GM21381 (cell line): Measurements from ENCODE around the gene TDRD7.

Experiments used
- ATAC-seq: cut with Tn5 transposase; IDR thresholded peaks from one replicate; pipeline ENCODE4 v1.9.1; 2021; ENCODE audit warnings: mild to moderate bottlenecking, moderate library complexity; ENCODE audit not compliant: unreplicated experiment

Gene TDRD7

DNA sequence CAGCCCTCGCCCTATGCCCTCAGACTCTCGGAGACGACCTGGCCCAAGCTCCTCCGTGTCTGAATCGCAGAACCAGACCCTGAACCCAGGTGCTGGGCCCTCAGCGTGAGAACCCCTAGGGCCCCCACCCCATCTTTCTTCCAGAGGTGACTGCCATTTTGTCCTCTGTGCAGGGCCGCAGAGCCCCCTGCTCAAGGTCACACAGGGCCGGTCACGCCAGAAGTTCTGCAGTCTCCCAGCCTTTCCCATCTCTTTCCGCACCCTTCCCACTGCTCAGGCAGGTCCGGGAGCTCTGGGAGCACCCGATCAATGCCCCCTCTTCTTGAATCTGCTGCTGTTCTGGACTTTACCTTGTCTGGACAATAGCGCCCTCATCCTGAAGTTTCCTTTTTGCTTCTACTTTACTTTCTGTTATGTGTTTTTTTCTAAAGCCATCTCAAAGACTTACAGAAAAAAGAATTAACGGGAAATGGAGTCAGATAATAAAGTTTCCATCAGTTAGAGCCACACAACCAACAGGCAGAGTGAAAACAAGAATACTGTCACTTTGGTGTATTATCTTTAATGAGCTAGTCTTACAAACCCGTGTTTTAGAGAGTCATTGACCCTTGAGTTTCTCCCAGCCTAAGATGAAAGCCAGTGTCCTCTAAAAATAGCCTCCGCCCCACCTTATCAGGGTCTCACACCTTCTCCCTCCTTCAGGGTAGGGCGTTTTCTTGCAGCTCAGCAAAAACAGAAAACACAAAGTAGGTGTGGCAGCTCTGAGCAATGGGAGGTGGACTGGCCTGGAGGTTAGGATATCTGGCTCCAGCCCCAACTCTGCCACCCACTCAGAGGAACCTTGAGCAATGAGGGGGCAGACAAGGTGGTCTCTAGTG is 91.3 kb downstream of the TDRD7 start:
- ATAC-seq: no peak

DNA sequence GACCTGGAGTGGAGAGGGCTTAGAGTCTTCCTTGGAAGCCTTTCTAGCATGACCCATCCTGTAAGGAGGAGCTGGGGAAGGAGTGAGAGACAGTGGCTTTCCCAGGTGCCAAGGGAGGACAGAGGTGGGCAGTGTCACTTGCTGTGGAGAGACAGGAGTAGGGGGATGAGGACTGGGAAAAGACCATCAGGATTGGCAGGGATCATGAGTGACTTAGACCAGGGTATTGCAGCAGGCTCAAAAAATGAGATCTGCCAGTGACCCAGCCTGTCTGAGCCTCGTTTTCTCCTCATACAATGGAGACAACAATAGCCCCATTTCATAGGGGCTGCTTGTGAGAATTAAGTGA is 91.9 kb downstream of the TDRD7 start:
- ATAC-seq: no peak

DNA sequence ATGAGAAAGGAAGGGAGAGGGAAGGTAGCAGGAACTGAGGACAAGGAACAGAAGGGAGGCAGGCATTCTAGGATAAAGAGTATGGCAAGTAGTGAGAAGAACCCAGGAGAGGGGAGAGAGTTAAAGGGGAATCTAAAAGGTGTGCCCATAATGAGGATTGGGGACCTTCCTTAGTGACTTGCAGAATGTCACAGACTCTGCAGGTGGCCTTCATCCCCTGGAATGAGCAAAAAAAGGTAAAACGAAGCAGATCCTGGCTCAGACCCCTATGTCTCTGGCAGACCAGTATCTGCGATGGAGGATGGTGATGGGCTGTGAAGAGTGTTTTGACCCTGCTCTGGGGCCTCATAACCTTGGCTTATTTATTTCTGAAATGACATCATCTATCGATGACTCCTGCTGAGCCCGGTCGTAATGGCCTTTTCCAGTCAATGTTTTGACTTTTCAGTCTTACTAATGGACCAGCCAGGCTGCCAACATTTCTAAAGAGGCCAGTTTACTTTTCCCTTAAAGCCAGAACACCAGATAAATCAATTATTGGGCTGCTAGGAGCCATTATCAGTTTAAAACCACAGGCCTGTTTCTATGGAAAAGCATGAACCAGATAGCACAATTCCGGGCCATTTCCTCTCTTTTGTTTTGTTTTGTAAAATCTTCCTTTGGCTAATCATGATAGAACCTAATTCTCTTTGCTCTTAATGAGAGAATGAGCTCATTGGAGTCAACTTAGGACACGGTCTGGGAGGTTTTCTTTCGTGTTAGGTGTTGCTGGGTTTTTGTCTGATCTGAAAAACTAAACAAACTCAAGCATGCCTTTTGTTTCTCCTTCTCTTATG is 92.7 kb downstream of the TDRD7 start:
- no peak for ATAC-seq

DNA sequence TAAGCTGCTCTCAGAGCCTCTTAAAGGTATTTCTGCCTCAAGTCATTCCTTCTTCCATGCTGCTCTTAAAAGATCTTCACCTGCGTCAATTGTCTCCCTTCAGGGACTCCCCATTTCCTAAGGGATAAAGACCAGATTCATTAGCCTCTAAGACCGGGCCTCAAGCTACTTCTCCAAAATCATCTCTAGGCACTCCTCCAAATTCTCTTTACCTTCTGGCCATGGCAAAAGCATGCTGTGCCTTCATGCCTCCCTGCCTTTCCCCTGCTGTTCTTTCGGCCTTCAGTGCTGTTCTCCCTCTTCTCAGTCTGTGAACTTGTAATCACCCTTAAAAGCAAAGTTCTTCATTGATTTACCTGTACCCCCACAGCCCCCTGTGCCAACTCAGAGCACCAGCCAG is 93.9 kb downstream of the TDRD7 start:
- ATAC-seq: no peak

DNA sequence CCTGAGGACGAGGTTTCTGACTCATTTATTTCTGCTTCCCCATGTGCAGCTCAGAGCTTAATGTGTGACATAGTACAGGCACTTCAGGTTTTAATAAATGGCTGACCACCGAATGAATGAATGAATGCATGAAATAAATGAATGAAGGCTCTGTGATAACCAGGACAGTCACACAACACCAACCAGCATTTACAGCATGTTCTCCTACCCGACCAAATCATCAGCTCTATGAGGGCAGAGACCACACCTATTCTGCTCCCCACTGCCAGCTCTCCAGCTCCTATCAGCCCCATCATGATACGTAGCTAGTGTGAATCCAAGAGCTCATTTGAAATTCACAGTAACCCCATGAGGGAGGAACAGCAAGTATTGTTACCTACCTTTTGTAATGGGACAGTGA is 94.4 kb downstream of the TDRD7 start:
- ATAC-seq: no peak

DNA sequence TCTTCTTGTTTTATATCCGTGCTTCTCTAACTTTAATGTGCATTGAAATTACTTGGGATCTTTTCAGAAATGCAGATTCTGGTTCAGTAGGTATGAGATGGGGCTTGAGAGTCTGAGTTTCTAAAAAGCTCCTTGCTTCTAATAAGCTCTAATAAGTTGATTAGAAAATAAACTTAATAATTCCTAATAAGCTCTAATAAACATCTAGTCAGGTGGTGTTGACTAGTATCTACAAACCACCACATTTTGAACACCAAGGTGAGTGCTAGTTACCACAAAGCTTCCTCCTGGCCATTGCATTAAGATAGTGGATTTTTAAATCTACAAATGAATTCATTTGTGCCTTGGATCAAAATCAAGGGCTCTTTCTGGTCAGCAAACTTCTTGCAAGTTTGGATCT is 94.9 kb downstream of the TDRD7 start:
- no peak for ATAC-seq

DNA sequence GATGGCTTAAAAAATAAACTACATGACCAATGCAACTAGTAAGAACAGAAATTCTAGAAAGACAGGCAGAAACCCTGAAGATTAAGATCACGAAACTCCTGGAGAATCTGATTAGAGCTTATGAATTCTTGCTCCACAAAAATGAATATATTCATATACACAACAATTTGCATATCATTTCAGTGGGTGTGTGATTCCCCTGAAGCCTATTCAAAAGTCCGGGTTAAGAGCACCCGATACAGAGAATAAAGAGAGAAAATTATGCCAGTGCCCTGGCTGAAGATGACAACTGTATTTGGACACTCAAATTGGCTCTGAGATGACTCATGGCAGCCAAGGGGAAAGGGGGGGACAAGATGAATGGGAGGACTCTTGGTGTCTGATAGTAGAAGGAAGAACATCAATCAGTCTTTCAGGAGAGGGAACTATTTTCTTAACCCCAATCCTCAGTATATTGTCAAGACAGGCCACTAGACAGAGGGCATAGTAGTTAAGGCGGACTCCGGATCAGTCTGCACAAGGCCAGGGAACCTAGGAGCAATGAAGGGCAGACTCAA is 95.6 kb downstream of the TDRD7 start:
- ATAC-seq: no peak

DNA sequence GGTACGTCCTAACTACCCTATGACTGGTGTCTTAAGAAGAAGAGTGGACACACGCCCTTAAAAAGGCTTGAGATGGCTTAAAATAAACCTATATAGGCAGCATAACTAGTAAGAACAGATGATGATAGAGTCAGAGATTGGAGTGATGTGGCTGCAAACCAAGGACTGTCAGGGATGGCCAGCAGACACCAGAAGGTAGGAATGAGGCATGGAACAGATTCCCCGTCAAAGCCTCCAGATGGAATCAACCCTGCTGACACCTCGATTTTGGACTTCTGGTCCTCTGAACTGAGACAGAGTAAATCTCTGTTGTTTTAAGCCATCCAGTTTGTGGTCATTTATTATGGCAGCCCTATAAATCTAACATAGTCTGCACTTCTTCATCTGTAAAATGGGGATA is 97.0 kb downstream of the TDRD7 start:
- no peak for ATAC-seq

DNA sequence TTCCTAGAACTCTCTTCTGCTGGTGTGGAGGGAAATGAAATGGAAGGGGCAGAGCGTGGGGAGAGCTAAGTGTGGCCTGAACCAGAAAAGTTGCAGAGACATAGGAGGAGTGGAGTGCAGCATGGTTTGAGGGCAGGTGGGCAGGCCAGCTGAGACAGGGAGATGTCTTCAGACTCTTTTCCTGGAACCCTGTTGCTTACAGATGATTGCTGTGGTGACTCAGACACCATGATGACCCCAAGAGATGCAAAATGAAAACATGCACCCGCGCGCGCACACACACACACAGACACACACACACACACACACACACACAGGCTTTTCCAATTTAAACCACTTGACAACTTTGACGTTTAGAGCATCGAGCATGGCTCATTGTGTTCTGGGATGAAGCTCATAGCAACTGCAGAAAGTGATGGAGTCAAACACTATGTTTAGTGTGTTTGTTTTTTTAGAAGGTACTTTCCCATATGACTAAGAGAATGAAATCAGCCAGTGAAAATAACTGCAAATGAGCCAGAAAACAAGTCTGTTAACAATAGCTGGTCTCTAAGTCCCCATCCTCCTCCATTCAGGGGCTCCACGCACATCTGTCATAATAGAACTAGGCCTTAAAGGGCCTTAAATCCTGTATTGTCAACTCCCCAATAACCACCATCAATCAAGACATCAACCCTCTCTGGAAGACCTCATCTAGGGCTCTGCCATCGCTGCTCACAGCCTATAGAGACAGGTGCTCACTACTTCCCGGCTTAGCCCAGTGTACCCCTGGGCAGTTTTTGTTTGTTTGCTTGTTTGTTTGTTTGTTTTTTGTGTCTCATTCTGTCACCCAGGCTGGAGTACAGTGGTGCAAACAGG is 99.1 kb downstream of the TDRD7 start:
- ATAC-seq: peak; percentile 57

DNA sequence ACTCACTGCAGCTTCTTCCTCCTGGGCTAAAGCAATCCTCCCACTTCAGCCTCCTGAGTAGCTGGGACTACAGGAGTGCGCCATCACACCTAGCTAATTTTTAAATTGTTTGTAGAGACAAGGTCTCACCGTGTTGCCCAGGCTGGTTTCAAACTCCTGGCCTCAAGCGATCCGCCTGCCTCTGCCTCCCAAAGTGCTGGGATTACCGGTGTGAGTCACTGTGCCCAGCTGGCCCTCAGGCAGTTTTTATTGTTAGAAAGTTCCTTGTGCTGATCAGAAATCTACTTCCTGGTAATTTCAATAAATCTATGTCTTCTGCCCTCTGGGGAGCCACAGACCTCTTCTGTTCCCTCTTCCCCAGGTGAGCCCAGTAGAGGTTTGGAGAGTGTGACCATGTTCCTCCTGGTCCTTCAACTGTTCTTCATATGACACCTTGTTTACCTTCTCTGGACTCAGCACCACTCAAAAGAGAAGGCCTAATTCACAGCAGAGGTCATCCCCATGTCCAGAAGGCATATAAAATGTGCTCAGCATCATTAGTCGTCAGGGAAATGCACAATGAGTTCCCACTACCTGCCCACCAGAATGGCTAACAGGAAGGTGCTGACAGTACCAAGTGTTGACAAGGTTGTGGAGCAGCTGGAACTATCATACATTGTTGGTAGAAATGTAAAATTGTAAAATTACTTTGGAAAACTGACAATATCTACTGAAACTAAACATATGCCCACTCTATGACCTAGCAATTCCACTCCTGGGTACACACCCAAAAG is 99.9 kb downstream of the TDRD7 start:
- ATAC-seq: peak; percentile 24

DNA sequence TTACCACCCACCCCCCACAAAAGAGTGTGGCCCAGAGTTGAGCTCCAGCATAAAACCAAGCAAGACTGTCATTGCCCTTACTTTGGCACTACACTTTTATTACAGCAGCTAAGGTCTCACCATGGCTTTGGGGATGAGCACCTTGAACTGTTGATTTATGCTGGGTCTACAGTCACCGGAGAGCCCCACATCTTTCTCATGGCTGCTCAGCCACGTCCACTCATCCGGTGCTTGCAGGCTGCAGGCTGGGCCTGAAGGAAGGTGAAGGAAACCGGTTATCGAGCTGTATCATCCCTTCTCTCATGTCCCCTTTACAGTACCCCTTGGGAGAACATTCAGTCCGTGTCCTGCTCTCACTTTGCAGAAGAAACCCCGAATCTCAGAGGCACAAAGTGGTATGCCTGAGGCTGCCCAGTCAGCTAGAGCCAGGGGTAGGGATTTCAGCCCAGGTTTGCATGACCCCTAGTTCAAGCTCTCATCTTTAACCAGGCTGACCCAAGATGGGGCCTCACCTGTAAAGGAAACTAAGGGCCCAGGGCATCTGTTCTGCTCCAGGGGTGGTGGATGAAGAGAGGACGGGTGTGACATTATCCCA is 101.2 kb downstream of the TDRD7 start:
- no peak for ATAC-seq

DNA sequence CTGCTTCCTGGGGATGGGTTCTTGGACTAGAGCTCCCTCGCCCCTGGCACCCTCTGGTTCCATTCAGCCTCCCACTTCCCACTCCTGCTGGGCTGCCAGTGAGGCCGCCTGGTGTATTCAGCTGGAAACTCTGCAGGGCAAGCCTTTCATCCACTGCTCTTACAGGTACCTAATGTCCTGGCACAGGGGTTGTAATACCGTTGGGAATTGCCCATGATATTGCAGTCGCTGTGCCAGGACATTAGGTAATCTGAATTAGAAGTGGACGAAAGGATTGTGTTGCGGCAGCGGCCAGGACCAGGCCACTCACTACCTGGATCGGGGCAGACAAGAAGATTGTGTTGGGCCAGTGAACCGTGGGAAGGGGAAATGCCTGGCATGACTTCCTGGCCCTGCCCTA is 102.6 kb downstream of the TDRD7 start:
- ATAC-seq: no peak

DNA sequence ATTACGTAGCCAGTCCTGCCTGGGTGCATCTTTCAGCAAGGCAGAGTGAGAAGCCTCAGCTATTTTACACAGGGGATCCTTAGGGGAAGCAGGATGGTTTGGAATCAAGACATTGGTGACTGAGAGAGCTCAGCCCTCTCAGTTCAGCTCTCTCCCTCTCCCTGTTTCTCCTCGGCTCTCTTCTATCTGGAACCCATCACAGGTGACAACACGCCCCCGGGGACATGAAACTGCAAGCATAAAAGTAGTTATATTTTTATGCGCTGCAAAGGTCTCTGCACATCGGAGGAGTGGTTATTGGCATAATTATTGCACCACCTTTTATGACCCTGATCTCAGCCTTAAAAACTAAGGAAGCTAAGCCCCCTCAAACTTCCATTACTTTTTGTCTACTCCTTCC is 103.8 kb downstream of the TDRD7 start:
- no peak for ATAC-seq

DNA sequence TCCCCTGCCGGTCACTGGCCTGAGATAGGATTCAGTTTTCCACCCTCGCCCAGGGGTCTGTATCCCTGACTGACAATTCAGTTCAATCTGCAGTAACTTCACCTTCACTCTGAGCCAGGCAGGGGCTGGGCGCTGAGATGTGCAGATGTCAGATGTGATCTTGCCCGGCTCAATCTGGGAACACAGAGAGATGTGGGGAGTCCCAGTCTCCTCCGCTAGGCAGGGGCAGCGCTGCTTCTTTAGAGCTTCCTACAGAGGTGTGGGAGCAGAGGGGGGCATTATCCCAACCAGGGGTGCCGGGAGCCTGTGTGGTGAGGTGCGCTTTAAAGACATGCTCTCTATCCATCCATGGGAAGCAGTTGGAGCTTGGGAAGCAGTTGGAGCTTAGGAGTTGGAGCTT is 104.2 kb downstream of the TDRD7 start:
- no peak for ATAC-seq

DNA sequence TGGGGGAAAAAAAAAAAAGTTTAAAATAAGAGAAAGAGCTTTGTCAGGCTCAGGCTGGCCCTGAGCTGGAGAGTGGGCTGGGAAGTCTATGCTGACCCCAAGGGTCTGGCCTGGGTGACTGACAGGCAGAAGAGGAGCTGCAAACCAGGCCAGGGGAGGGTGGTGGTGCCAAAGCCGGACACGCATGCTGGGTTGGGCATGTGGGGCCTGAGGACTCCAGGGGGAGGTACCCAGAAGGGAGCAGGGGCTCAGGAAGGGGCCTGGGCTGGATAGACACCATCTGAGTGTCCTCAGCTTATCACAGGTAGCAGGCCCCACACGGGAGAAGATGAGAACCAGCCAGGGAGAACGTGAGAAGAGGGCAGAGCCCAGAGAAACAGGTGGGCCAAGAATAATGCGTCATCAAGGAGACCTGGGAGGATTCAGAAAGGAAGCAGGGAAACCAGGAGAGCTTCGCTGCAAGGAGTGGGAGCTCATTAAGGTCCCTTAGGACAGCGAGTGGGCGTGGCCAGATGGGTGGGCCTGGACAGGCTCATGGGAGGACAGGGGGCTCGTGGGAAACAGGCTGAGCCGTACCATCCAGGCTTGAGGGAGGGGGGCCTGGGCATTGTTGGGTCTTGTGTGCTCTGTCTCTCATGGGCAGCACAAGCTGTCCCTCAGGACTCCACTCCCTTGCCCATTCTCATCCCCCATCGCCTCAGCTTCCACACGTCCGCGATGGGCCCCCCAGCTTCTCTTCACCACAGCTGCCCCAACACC is 105.6 kb downstream of the TDRD7 start:
- no peak for ATAC-seq

DNA sequence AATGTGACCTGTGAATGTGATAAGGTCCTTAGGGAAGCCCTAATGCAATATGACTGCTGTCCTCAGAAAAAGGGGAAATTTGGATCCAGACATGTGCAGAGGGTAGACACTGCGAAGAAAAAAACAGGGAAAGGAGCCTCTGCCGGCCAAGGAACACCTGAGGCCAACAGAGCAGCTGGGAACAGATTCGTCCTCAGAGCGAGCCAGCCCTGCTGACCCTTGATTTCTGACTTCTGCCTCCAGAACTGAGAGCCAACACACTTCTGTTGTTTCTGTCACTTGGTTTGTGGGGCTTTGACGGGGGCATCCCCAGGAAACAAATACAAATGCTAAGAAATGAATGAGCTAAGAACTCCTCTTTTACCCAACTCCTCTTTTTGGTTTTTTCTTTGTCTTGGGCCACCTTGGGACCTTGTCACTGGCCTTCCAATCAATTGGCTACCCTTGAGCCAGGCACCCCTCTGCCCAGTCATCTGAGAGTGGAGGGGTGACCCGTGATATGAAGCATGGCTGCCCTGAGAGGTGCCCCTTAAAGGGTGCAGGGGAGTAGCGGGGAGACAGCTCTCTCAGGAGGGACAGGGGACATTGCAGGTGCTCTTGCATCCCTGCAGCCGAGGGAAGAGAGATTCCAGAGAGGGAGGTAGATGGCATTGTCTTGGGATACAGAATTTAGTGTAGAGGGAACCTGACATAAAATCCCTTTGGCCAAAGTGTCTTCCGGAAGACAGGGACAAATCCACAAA is 106.4 kb downstream of the TDRD7 start:
- no peak for ATAC-seq

DNA sequence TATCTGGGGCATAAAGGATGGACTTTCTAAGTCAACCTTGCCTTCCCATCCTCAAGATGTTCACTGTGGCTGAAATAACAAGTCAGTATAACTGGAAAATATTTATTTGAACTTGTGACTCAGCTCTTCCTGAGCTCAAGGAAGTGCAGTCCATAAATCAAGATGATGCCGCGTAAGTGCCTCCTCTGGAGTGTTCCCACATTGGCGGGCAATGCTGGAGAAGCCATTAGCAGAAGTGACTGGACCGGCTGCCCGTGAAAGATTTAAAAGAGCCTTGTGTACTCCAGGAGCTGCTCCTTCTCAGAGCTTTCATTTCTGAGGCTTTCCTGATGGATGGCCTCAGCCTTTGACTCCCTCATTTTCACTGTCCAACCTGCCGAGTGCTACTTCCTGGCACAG is 107.0 kb downstream of the TDRD7 start:
- ATAC-seq: no peak

DNA sequence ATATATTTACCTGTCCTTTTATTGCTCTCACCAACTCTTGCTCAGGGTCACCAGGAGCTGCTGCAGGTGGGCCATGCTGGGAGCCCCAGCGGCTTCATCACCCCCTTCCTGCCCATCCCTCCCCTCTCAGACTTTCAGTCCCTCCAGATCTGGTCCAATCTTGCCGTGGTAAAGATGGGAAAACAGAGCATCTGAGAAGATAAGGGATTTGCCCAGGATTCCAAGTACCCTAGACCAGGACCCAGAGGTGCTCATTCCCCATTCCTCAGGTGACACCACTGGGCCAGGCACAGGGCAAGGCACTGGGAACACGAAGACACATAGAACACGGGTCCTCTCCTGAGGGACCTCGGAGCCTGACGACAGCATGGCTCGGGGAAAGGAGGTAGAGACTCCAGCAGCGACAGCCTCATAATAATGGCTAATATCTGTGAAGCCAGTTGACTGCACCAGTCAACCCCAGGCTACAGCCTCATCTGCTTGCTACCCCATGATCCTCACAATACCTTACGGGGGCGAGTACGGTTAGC is 107.6 kb downstream of the TDRD7 start:
- ATAC-seq: no peak
